GM19452 (cell line): ENCODE data around the gene GBX1.

ENCODE experiments used
- ATAC-seq: cut with Tn5 transposase; IDR thresholded peaks from one replicate; pipeline ENCODE4 v1.9.1; 2021; ENCODE audit not compliant: unreplicated experiment

Gene GBX1

GRCh38 chr7:151141311-151141854 is 26.1 kb downstream of the GBX1 start:
- ATAC-seq = no peak

DNA sequence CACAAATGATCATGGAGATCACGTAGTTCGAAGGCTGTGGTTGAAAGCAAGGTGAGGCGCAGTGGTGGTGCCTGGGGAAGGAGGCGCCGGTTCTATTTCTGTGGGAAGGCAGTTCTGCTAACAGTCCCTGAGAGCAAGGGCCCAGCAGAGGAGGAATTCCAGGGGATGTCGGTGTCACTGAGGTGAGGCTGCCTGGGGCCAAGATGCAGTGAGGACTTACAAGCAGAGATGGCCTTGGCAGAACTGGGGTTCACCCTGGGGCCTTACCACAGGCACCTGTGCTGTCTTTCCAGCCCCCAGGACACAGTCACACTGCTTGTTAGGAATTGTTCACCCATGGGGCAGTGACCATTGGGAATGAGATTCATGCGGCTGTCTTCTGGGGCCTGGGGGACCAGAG is 26.7 kb downstream of the GBX1 start:
- ATAC-seq = no peak

DNA sequence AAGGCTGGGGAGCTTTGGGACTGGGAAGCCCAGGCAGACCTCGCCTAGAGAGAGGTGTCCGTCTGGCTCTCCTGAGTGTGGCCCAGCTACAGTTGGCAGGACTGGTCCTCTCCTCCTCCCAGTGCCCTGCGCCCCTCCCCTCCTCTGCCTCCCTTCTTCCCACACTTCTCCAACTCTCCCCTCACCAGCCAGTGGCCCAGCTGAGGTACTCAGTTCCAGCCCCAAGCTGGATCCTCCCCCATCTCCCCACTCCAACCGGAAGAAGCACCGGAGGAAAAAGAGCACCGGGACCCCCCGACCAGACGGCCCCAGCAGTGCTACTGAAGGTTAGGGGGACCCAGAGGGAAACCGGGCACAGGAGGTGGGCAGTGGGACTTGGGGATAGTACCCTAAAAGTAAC is 27.7 kb downstream of the GBX1 start:
- no peak for ATAC-seq

DNA sequence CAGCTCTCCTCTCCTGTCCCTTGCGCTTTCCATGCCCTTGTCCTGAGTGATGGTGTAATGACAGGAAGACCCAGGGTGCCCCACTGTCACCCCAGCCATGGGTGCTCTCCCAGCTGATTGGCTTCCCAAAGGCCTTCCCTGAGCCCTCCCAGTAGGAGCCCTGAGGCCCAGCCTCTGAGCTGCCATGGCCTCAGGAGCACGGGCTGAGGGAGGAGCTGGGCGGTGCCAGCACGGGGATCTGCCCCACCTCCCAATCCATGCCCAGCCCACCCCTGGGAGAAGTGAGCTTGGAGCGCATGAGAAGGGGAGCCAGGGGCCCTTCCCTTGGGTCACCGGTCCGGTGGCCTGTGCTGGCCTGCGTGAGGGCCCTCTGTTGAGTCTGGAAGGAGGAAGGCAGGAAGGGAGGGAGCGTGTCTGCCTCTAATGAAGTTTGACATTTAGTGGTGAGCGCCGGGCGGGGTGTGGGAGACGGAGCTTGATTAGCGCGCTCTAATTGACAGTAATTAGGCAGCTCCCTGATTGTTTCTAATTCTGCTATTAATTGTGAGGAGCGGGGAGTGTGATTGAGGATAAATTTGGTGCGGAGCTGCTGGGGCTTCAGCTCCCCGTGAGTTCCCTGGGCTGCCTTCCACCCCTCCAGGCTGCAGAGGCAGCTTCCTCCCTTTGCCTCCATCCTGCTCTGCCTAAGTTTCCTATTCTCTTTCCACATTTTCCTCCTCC is 28.3 kb downstream of the GBX1 start:
- ATAC-seq = no peak

- no peak for ATAC-seq
Observed at GRCh38 chr7:151138153-151138851, 29.2 kb downstream of the GBX1 start.

DNA sequence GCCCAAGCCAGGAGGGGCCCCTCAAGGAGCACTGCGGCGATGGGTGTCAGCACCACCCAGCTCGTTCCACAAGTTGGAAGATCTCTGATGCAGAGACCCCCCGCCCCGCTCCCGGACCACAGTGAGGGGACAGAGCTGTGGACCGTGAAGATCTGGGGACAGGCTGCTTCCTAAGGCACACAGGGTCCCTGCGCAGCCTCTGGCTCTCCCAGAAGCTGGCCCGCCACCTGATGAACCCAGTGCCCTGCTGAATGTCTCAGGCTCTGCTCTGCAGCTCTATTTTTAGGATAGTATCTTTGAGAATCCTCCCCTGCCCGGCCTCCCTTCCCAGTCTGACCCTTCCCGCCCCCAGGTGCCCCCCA is 29.7 kb downstream of the GBX1 start:
- no peak for ATAC-seq

DNA sequence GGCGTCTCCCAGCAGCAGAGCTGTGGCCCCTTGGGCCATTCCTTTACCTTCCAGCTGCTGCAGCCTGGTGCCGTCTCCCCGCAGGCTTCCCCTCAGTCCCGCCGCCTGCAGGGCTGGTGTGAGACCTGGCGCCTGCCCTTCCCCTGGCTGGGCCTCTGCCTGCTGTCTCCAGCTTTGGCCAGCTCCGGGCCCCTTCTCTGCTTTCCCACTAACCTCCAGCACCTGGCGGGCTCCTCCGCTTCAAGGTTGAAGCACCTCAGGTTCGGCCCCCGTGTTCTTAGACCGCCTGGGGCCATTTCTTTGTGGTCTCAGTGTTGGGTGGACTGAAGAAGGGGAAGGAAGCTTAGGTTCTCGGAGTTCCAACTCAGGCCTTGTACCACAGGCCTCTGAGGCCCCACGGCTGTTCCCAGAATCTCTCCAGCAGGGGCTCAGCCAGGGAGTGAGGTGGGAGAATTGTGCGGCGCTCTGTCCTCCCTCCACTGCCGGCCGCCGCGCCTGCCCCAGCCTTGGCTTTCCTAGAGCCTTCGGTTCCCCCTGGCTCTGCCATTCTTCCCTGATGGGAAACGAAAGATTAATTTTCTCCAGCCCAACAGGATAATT is 30.3 kb downstream of the GBX1 start:
- ATAC-seq = no peak

GRCh38 chr7:151135866-151136843 is 31.3 kb downstream of the GBX1 start:
- no peak for ATAC-seq

- ATAC-seq = no peak
Observed at GRCh38 chr7:151135525-151135845, 32.0 kb downstream of the GBX1 start.

- ATAC-seq = no peak
Observed at GRCh38 chr7:151134743-151135524, 32.6 kb downstream of the GBX1 start.

GRCh38 chr7:151133986-151134742 is 33.3 kb downstream of the GBX1 start:
- no peak for ATAC-seq

GRCh38 chr7:151133266-151133985 is 34.1 kb downstream of the GBX1 start:
- ATAC-seq = no peak

- no peak for ATAC-seq
Observed at GRCh38 chr7:151132461-151133205, 34.9 kb downstream of the GBX1 start.

DNA sequence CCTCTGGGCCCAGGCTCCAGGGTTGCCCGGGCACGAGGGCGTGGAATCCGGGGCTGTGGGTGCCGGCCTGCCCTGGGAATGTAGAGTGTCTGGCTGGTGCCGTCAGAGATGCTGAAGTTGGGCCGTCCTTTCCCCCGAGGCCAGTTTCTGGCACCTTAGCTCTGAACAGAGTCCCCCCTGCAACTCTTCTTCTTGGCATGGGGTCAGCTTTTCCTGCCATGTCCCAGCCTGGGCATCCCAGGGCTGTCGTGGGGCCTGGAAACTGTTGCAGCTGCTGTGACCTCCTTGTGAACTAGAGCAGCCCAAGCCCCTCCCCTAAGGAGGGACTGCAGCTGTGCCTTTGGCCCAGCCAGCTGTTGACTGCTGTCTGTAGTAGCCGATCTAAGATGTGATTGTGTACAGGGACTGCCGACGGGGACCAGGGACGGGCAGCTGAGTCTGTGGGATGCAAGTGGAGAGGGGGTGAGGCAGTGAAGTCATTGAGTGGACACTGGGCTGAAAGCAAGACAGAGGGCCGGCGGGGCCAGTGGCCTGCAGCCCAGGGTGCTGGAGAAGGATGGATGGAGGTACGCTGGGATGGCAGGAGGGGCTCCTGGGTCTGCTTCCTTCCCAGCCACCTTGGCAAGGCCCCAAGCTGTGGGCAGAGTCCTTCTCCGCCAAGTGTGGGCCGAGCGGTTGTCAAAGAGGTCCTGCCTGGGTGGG is 35.8 kb downstream of the GBX1 start:
- ATAC-seq = no peak

- no peak for ATAC-seq
Observed at GRCh38 chr7:151131224-151131591, 36.3 kb downstream of the GBX1 start.

GRCh38 chr7:151130741-151131157 is 36.7 kb downstream of the GBX1 start:
- no peak for ATAC-seq

- no peak for ATAC-seq
Observed at GRCh38 chr7:151129960-151130591, 37.4 kb downstream of the GBX1 start.
